GM12878 (cell line): ENCODE measurements around the gene PSMC4.

ENCODE experiments used
- RBBP5 ChIP-seq: fragments of 200-600 bp; sonication (generic); conservative IDR thresholded peaks from 2 replicates; pipeline ENCODE4 v1.6.1; 2016
- TF ChIP-seq, protein P1 (sequence below): IDR thresholded peaks from 2 replicates; pipeline ENCODE4 v1.6.1; 2012; ENCODE audit warnings: low read length, inconsistent platforms
- TF ChIP-seq, protein P2 (sequence below): fragments of 450-650 bp; IDR thresholded peaks from 2 replicates; pipeline ENCODE4 v1.6.1; 2016; ENCODE audit warnings: mild to moderate bottlenecking
- TF ChIP-seq, protein P3 (sequence below): IDR thresholded peaks from 2 replicates; pipeline ENCODE4 v1.6.1; 2012; ENCODE audit warnings: low read depth, low read length, improper control_type of control experiment

DNA sequence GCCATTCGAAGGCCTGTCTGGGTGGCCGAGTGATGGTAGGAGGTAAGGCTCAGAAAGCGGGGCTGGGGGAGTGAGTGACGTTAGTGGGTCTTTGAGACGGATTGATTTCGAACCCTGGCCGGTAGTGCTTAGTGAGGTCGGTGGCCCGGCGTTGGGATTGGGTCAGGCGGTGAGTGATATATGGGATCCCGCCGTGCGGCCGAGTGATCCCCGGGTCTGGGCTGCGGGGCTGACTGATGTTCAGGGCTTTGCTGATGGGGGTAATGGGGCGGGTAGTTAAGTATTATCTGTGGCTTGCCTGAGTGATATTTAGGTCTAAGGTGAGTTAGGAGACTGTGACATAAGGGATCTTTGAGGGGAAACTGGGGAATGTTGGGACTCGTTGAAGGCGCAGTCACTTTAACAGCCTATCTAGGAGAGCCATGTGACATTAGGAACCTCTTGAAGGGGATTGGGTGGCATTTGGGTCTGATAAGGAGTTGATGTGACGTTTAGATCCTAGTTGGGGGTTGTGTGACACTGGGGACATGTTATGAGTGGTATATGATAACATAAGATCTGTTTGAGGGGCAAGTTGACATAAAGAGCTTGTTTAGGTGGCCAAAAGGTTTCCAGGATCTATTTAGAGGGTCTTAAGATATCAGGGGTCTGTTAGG, 543 bp downstream of the PSMC4 start:
- TF ChIP-seq, protein P1, sequence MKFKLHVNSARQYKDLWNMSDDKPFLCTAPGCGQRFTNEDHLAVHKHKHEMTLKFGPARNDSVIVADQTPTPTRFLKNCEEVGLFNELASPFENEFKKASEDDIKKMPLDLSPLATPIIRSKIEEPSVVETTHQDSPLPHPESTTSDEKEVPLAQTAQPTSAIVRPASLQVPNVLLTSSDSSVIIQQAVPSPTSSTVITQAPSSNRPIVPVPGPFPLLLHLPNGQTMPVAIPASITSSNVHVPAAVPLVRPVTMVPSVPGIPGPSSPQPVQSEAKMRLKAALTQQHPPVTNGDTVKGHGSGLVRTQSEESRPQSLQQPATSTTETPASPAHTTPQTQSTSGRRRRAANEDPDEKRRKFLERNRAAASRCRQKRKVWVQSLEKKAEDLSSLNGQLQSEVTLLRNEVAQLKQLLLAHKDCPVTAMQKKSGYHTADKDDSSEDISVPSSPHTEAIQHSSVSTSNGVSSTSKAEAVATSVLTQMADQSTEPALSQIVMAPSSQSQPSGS = no peak
- no peak for TF ChIP-seq RBBP5
- TF ChIP-seq, protein P2, sequence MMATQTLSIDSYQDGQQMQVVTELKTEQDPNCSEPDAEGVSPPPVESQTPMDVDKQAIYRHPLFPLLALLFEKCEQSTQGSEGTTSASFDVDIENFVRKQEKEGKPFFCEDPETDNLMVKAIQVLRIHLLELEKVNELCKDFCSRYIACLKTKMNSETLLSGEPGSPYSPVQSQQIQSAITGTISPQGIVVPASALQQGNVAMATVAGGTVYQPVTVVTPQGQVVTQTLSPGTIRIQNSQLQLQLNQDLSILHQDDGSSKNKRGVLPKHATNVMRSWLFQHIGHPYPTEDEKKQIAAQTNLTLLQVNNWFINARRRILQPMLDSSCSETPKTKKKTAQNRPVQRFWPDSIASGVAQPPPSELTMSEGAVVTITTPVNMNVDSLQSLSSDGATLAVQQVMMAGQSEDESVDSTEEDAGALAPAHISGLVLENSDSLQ = no peak
- TF ChIP-seq, protein P3, sequence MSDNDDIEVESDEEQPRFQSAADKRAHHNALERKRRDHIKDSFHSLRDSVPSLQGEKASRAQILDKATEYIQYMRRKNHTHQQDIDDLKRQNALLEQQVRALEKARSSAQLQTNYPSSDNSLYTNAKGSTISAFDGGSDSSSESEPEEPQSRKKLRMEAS = no peak
